Small intestine (tissue), 7 donors: Measurements from ENCODE around the gene HDAC4. TPM values are rescaled to one million over a fixed set of nuclear protein-coding genes. Genes with fewer than 3 reads are reported as not detected.

Experiments used
- DNase-seq, 2 donors: peaks; one replicate each; pipeline versions ENCODE4 v3.0.0 to v3.0.0-alpha.2; 2013
- FAIRE-seq: peaks from 2 replicates; lab custom pipeline; 2012; peaks lifted over from hg19 to GRCh38; lab: Jason Lieb, UNC
- H3K27ac ChIP-seq, 3 donors: one replicate each; pipeline ENCODE4 v1.5.1; 2013; ENCODE audit warnings: low read length in 2 of 3, mild to moderate bottlenecking in 2 of 3, control low read depth in 1 of 3, inconsistent platforms in 1 of 3, low read depth in 1 of 3, moderate library complexity in 1 of 3
- H3K27me3 ChIP-seq, 3 donors: one replicate each; pipeline ENCODE4 v1.6.1; 2013; ENCODE audit warnings: low read length in 3 of 3, inconsistent platforms in 1 of 3; ENCODE audit not compliant: control insufficient read depth in 3 of 3, insufficient read depth in 3 of 3
- H3K36me3 ChIP-seq, 3 donors: one replicate each; pipeline ENCODE4 v1.6.1; 2013; ENCODE audit warnings: low read length in 3 of 3, inconsistent platforms in 1 of 3, low read depth in 1 of 3, mild to moderate bottlenecking in 1 of 3, moderate library complexity in 1 of 3; ENCODE audit not compliant: control insufficient read depth in 3 of 3, insufficient read depth in 2 of 3
- H3K4me1 ChIP-seq, 3 donors: one replicate each; pipeline ENCODE4 v1.6.1; 2013; ENCODE audit warnings: low read length in 2 of 3, inconsistent platforms in 1 of 3, low read depth in 1 of 3, mild to moderate bottlenecking in 1 of 3, moderate library complexity in 1 of 3; ENCODE audit not compliant: control insufficient read depth in 3 of 3, insufficient read depth in 2 of 3
- H3K4me3 ChIP-seq, 3 donors: one replicate each; pipeline ENCODE4 v1.5.1; 2013; ENCODE audit warnings: low read length in 3 of 3, control low read depth in 1 of 3, inconsistent platforms in 1 of 3, low read depth in 1 of 3, mild to moderate bottlenecking in 1 of 3, moderate library complexity in 1 of 3
- H3K9me3 ChIP-seq, 2 donors: one replicate each; pipeline ENCODE4 v1.6.1; 2013; ENCODE audit warnings: low read depth in 1 of 2, low read length in 1 of 2; ENCODE audit not compliant: control insufficient read depth in 2 of 2, insufficient read depth in 1 of 2
- WGBS, 3 donors: extraction: QIAGEN DNeasy Blood & Tissue Kit; methylation state at CpG; one replicate each; pipeline ENCODE4 v1.1.7; 2013; 5-methylcytosine and 5-hydroxymethylcytosine counted together
- polyA plus RNA-seq, 4 donors: library from polyadenylated mRNA; stranded (reverse) in 3 of 4; unstranded in 1 of 4; fragments of 200-250 nt in 3 of 4; fragments of 120-200 nt in 1 of 4; gene quantifications; one replicate each; pipeline versions ENCODE4 v1.2.1 to v1.2.3, GENCODE V29; 2013
- donor health status: healthy with polysubstance abuse.
- donor health status: control.
- donor health status: control.
- donor health status: Bipolar disorder and iron deficiency.
- donor health status: healthy.

HDAC4 gene
- polyA plus RNA-seq, 4 donors, result 3.1 to 11.3 (median 5.9) TPM

- Histone ChIP-seq H3K4me1 (no peaks in the 10 kb centered on the region), H3K27me3 (no peaks in the 10 kb centered on the region), H3K9me3 (no peaks in the 10 kb centered on the region), H3K27ac (no peak overlapping the region), H3K36me3 (peaks cover 0 to 37% (median 0%) of the 10 kb centered on the region in 3 donors), H3K4me3 (no peak overlapping the region)
- FAIRE-seq (no peak), DNase-seq (no peak)
- 89 to 91% (median 90%) methylated on average over 15 to 20 of the region's 20 CpGs for WGBS, 3 donors
Measured at GRCh38 chr2:239378918-239379640, 21.7 kb downstream of the HDAC4 start.

GRCh38 chr2:239378021-239378917, 22.6 kb downstream of the HDAC4 start:
- FAIRE-seq (no peak), DNase-seq (no peak)
- no peaks in the 10 kb centered on the region for H3K4me1 ChIP-seq
- H3K4me3 ChIP-seq, result no peak overlapping the region
- no peaks in the 10 kb centered on the region for H3K27me3 ChIP-seq
- no peaks in the 10 kb centered on the region for H3K9me3 ChIP-seq
- peaks cover 0 to 33% (median 0%) of the 10 kb centered on the region in 3 donors for H3K36me3 ChIP-seq
- no peak overlapping the region for H3K27ac ChIP-seq
- 92 to 93% (median 93%) methylated on average over 36 of the region's 36 CpGs for whole genome bisulfite sequencing, 3 donors

- FAIRE-seq, result no peak
- WGBS, 3 donors, result 92 to 95% (median 93%) methylated on average over 10 of the region's 10 CpGs
- no peaks in the 10 kb centered on the region for H3K4me1 ChIP-seq
- H3K27ac ChIP-seq, result no peak overlapping the region
- DNase-seq, result no peak
- no peak overlapping the region for H3K4me3 ChIP-seq
- peaks cover 0 to 34% (median 0%) of the 10 kb centered on the region in 3 donors for H3K36me3 ChIP-seq
- no peaks in the 10 kb centered on the region for H3K9me3 ChIP-seq
- H3K27me3 ChIP-seq, result no peaks in the 10 kb centered on the region
Measured at GRCh38 chr2:239377591-239377990, 23.2 kb downstream of the HDAC4 start.

GRCh38 chr2:239376942-239377531, 23.8 kb downstream of the HDAC4 start:
- Histone ChIP-seq H3K4me1 (no peaks in the 10 kb centered on the region), H3K27me3 (no peaks in the 10 kb centered on the region), H3K27ac (no peak overlapping the region), H3K9me3 (no peaks in the 10 kb centered on the region), H3K4me3 (no peak overlapping the region), H3K36me3 (peaks cover 0 to 34% (median 0%) of the 10 kb centered on the region in 3 donors)
- DNase-seq (no peak), FAIRE-seq (no peak)
- WGBS, 3 donors, result 93 to 94% (median 93%) methylated on average over 21 of the region's 21 CpGs

- DNase-seq (no peak), FAIRE-seq (no peak)
- Histone ChIP-seq H3K36me3 (peaks cover 0 to 34% (median 0%) of the 10 kb centered on the region in 3 donors), H3K27me3 (no peaks in the 10 kb centered on the region), H3K27ac (no peak overlapping the region), H3K4me1 (no peaks in the 10 kb centered on the region), H3K4me3 (no peak overlapping the region), H3K9me3 (no peaks in the 10 kb centered on the region)
- 88 to 93% (median 93%) methylated on average over 13 of the region's 13 CpGs for WGBS, 3 donors
Measured at GRCh38 chr2:239376351-239376750, 24.5 kb downstream of the HDAC4 start.

GRCh38 chr2:239375278-239376061, 25.4 kb downstream of the HDAC4 start:
- H3K4me3 ChIP-seq, result no peak overlapping the region
- no peak for DNase-seq
- WGBS, 3 donors, result 89 to 93% (median 91%) methylated on average over 31 of the region's 31 CpGs
- no peaks in the 10 kb centered on the region for H3K9me3 ChIP-seq
- no peaks in the 10 kb centered on the region for H3K4me1 ChIP-seq
- H3K36me3 ChIP-seq, result peaks cover 0 to 34% (median 0%) of the 10 kb centered on the region in 3 donors
- no peak overlapping the region for H3K27ac ChIP-seq
- no peaks in the 10 kb centered on the region for H3K27me3 ChIP-seq
- FAIRE-seq, result no peak

- H3K27me3 ChIP-seq, result no peaks in the 10 kb centered on the region
- no peak for FAIRE-seq
- no peak overlapping the region for H3K4me3 ChIP-seq
- H3K9me3 ChIP-seq, result no peaks in the 10 kb centered on the region
- no peak for DNase-seq
- WGBS, 3 donors, result 97 to 99% (median 98%) methylated on average over 13 of the region's 13 CpGs
- H3K36me3 ChIP-seq, result peaks cover 0 to 36% (median 0%) of the 10 kb centered on the region in 3 donors
- H3K27ac ChIP-seq, result no peak overlapping the region
- no peaks in the 10 kb centered on the region for H3K4me1 ChIP-seq
Measured at GRCh38 chr2:239374896-239375277, 25.9 kb downstream of the HDAC4 start.
